ENCODE results near the gene PICALM.

The PICALM gene

DNA sequence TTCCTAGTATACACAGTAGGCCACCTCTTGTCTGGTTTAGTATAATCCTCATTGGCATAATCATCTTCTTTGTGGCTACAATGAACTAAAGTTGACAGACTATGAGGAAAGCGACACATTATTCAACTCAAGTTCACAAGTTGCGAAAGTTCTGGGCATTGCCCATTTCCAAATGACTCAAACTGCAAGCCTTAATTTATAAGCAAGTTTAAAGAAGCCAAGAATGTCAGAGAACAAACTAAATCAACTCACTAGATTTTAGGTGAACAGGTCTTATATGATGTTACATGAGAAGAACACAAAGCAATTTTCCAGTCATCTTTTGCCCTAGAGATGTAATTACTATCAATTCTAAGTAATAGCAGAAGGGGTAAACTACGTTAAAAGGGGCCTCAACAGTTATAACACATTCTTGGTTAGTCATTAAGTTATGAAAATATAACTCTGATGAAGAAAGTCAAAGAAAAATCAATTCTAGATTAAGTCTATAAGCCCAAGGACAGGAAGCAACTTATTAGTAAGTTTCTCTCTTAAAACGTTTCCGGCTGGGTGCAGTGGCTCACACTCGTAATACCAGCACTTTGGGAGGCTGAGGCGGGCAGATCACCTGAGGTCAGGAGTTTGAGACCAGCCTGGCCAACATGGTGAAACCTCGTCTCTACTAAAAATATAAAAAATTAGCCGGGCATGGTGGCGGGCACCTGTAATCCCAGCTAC lies 21.5 kb downstream of the PICALM start:
- TF ChIP-seq, protein P1, sequence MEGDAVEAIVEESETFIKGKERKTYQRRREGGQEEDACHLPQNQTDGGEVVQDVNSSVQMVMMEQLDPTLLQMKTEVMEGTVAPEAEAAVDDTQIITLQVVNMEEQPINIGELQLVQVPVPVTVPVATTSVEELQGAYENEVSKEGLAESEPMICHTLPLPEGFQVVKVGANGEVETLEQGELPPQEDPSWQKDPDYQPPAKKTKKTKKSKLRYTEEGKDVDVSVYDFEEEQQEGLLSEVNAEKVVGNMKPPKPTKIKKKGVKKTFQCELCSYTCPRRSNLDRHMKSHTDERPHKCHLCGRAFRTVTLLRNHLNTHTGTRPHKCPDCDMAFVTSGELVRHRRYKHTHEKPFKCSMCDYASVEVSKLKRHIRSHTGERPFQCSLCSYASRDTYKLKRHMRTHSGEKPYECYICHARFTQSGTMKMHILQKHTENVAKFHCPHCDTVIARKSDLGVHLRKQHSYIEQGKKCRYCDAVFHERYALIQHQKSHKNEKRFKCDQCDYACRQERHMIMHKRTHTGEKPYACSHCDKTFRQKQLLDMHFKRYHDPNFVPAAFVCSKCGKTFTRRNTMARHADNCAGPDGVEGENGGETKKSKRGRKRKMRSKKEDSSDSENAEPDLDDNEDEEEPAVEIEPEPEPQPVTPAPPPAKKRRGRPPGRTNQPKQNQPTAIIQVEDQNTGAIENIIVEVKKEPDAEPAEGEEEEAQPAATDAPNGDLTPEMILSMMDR (conservative IDR thresholded peaks at IDR 0.05; ENCODE audit: low read length) = no peak
- no peak overlapping the region for H3K4me3 ChIP-seq (ENCODE audit: low read length)
- DNase-seq (ENCODE audit: low read depth) = peak; percentile 82

DNA sequence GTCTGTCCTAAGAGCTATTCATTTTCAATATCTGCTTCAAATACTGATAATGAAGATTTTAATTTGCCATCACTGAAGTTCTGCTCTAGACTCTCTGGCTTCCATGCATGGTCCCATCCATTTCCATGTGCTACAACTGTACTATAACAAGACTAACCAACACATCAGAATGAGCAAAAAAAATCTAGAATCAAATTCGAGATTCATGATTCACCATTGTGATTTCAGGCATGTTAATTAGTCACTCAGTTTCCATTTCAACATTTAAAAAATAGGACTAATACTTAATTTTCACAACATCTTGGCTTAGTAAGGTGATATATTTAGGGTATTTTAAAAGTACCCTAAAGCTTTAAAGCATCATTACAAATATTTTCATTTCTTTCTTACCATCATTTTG lies 22.8 kb downstream of the PICALM start:
- no peak for DNase-seq (ENCODE audit: low read depth)
- H3K4me3 ChIP-seq (ENCODE audit: low read length) = no peak overlapping the region
- TF ChIP-seq, protein P1 (conservative IDR thresholded peaks at IDR 0.05; ENCODE audit: low read length) = no peak

DNA sequence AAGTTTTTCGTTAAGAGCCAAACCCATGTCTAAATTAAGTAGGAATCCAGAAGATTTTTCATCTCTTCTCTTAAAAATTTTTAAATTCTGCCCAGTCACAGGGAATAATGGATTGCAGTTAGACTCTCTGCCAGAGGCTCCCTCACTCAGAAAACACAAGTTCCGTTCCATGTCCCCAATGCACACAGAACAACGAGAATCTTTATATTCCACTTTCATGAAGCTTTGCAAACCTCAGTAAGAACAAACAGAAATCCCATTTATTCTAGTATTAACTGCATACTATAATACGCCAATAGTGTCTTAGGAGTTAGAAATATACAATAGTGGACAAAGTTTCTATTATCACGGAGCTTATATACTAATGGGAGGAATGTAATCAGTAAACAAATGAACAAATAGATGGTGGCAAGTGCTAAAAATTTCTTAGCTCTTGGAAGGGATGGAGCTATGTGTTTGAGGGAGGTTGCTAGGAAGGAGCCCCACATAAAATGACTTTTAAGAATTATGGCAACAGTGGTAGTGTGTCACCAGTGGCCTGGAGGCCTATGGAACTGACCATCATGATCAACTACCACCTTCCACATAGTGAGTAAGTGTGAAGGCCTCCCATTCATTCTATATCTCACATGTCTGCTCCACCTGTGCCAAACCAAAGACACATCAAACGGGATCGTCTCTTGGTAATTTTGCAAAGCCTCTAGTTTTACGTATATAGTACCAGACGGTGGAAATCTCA lies 24.9 kb downstream of the PICALM start:
- no peak for DNase-seq (ENCODE audit: low read depth)
- H3K4me3 ChIP-seq (ENCODE audit: low read length) = no peak overlapping the region
- TF ChIP-seq, protein P1 (conservative IDR thresholded peaks at IDR 0.05; ENCODE audit: low read length) = no peak

DNA sequence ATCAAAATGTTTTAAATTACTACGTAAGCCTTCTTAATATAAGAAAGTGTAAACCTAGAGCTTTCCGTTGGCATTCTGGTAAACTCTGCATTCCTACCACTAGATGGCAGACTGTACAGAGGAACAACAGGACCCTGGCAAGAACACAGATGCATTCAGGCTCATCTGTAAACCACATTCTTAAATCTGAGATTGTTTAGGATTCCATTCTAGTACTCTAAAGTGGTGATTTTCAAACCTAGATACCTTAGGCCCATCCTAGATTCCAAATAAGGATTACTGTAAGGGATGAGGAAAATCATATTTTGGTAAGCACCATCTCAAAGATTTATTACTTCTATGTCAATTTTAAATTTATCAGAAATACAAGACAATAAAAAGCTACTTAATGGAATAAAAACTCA lies 26.9 kb downstream of the PICALM start:
- TF ChIP-seq, protein P1 (conservative IDR thresholded peaks at IDR 0.05; ENCODE audit: low read length) = peak; percentile 85
- H3K4me3 ChIP-seq (ENCODE audit: low read length) = peak overlapping the region; percentile 29
- peak; percentile 93 for DNase-seq (ENCODE audit: low read depth)

DNA sequence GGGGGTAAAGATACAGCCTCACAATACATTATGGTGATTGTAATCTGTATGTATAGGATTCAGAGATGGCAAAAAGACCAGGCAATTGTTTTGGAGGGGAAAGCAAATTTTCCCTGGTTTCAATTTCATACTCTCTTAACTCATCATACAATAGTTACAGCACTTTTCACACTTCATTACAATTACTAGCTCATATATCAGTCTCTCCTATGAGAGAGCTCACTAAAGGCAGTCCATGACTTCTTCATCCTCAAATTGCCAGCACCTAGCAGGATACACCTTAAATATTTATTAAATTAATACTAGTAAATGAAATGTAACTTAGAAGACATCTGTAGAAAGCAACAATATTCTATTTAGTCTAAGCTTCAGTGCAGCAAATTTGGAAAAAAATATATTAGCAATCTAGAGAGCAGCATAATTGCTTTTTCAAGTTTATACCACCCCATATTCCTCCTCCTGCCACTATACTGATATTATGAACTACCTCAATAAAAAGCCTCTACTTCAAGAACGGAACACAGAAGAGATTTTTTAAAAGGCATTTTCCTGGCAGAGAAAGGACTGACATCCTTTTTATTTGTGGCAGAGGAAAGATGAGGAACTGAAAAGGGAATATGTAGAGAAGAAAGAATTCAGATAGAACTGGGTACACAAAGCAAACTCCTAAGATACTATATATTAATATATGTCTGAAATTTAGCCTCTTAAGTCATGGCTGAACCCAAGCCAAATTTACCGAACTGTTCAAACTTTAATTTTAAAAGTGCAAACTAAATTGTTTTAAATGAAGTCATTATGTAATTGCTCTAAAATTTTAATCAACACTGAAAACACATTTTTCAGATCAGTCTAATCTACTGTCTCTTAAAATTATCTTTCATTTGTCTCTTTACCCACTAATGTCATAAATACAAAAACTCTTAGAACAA lies 27.7 kb downstream of the PICALM start:
- TF ChIP-seq, protein P1 (conservative IDR thresholded peaks at IDR 0.05; ENCODE audit: low read length) = no peak
- H3K4me3 ChIP-seq (ENCODE audit: low read length) = peak overlapping the region; percentile 29
- DNase-seq (ENCODE audit: low read depth) = no peak

DNA sequence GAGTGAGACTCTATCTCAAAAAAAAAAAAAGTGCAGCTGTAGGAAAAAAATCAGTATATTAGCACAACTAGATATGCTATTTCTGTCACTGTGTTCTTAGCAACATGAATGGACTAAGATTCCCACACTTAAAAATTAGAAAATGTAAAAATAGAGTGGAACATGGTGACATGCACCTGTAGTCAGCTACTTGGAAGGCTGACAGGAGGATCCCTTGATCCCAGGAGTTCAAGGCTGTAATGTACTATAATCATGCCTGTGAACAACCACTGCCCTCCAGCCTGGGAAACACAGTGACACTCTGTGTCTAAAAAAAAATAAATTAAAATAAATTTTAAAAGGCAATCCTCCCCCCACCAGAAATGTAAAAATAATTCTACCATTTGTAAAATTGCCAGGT lies 29.8 kb downstream of the PICALM start:
- TF ChIP-seq, protein P1 (conservative IDR thresholded peaks at IDR 0.05; ENCODE audit: low read length) = no peak
- no peak overlapping the region for H3K4me3 ChIP-seq (ENCODE audit: low read length)
- DNase-seq (ENCODE audit: low read depth) = no peak
